ENCODE results near the gene ZNF418. TPM values are rescaled to one million over a fixed set of nuclear protein-coding genes. Genes with fewer than 3 reads are reported as not detected.
A peak's percentile ranks its signal among the peaks of the same experiment; 100 is the strongest.

The ZNF418 gene
- total RNA-seq, 1 donor from 2014 or later, result 10.4 TPM

GRCh38 chr19:57914531-57914930 lies 20.7 kb downstream of the ZNF418 start:
- H3K4me2 ChIP-seq (ENCODE audit: low read length), result no peak overlapping the region
- Mint-ChIP-seq H3K4me1 (ENCODE audit: low read depth, unreplicated experiment) (peaks cover 14% of the 10 kb centered on the region), H3K9me3 (ENCODE audit: unreplicated experiment) (peaks cover 2% of the 10 kb centered on the region), H3K27me3 (ENCODE audit: low read depth, unreplicated experiment) (no peaks in the 10 kb centered on the region), H3K36me3 (ENCODE audit: low read depth, unreplicated experiment) (peaks cover 29% of the 10 kb centered on the region), H3K4me3 (ENCODE audit: unreplicated experiment) (peak overlapping the region; percentile 96), H3K27ac (ENCODE audit: unreplicated experiment) (no peak overlapping the region)
- TF ChIP-seq CTCF (IDR thresholded peaks at IDR 0.05; ENCODE audit: insufficient read depth, low read depth, low read length) (no peak), EZH2 (IDR thresholded peaks at IDR 0.05; ENCODE audit: insufficient read depth, low read length) (no peak)
- no peaks in the 10 kb centered on the region for H3K27me3 ChIP-seq (ENCODE audit: insufficient read depth, low read length)
- FAIRE-seq, result no peak
- no peak overlapping the region for H3K4me3 ChIP-seq (ENCODE audit: insufficient read depth, low read depth, low read length)
- H3K9me3 ChIP-seq (ENCODE audit: insufficient read depth, low read depth, low read length), result peaks cover 9% of the 10 kb centered on the region
- peaks cover 36% of the 10 kb centered on the region for H3K79me2 ChIP-seq (ENCODE audit: insufficient read depth, low read length)
- H3K36me3 ChIP-seq (ENCODE audit: insufficient read depth, low read length), result peaks cover 11% of the 10 kb centered on the region
- H3K4me1 ChIP-seq (ENCODE audit: insufficient read depth, low read length), result no peaks in the 10 kb centered on the region
- H2AFZ ChIP-seq (ENCODE audit: low read depth, low read length), result no peak overlapping the region
- no peaks in the 10 kb centered on the region for H4K20me1 ChIP-seq (ENCODE audit: insufficient read depth, low read length)
- no peak for DNase-seq (ENCODE audit: low read depth)
- no peak overlapping the region for H3K27ac ChIP-seq (ENCODE audit: low read depth, low read length)
- H3K9ac ChIP-seq (ENCODE audit: low read length), result no peak overlapping the region

- no peaks in the 10 kb centered on the region for H4K20me1 ChIP-seq (ENCODE audit: insufficient read depth, low read length)
- Mint-ChIP-seq H3K27ac (ENCODE audit: unreplicated experiment) (no peak overlapping the region), H3K27me3 (ENCODE audit: low read depth, unreplicated experiment) (no peaks in the 10 kb centered on the region), H3K9me3 (ENCODE audit: unreplicated experiment) (peaks cover 4% of the 10 kb centered on the region), H3K4me1 (ENCODE audit: low read depth, unreplicated experiment) (peaks cover 6% of the 10 kb centered on the region), H3K36me3 (ENCODE audit: low read depth, unreplicated experiment) (peaks cover 39% of the 10 kb centered on the region), H3K4me3 (ENCODE audit: unreplicated experiment) (no peak overlapping the region)
- no peaks in the 10 kb centered on the region for H3K4me1 ChIP-seq (ENCODE audit: insufficient read depth, low read length)
- peaks cover 23% of the 10 kb centered on the region for H3K36me3 ChIP-seq (ENCODE audit: insufficient read depth, low read length)
- DNase-seq (ENCODE audit: low read depth) (no peak), FAIRE-seq (no peak)
- H3K4me2 ChIP-seq (ENCODE audit: low read length), result no peak overlapping the region
- no peak overlapping the region for H3K4me3 ChIP-seq (ENCODE audit: insufficient read depth, low read depth, low read length)
- H3K27me3 ChIP-seq (ENCODE audit: insufficient read depth, low read length), result no peaks in the 10 kb centered on the region
- H3K9me3 ChIP-seq (ENCODE audit: insufficient read depth, low read depth, low read length), result peaks cover 29% of the 10 kb centered on the region
- H3K9ac ChIP-seq (ENCODE audit: low read length), result no peak overlapping the region
- TF ChIP-seq CTCF (IDR thresholded peaks at IDR 0.05; ENCODE audit: insufficient read depth, low read depth, low read length) (no peak), EZH2 (IDR thresholded peaks at IDR 0.05; ENCODE audit: insufficient read depth, low read length) (no peak)
- H3K79me2 ChIP-seq (ENCODE audit: insufficient read depth, low read length), result peaks cover 8% of the 10 kb centered on the region
- no peak overlapping the region for H3K27ac ChIP-seq (ENCODE audit: low read depth, low read length)
- H2AFZ ChIP-seq (ENCODE audit: low read depth, low read length), result no peak overlapping the region
These were observed 27.8 kb downstream of the ZNF418 start for GRCh38 chr19:57907394-57907793.

- Histone ChIP-seq H3K79me2 (ENCODE audit: insufficient read depth, low read length) (peaks cover 4% of the 10 kb centered on the region), H3K9ac (ENCODE audit: low read length) (no peak overlapping the region), H3K27ac (ENCODE audit: low read depth, low read length) (no peak overlapping the region), H4K20me1 (ENCODE audit: insufficient read depth, low read length) (no peaks in the 10 kb centered on the region), H3K4me1 (ENCODE audit: insufficient read depth, low read length) (no peaks in the 10 kb centered on the region), H3K27me3 (ENCODE audit: insufficient read depth, low read length) (no peaks in the 10 kb centered on the region), H3K4me2 (ENCODE audit: low read length) (no peak overlapping the region), H2AFZ (ENCODE audit: low read depth, low read length) (no peak overlapping the region), H3K9me3 (ENCODE audit: insufficient read depth, low read depth, low read length) (peaks cover 24% of the 10 kb centered on the region), H3K4me3 (ENCODE audit: insufficient read depth, low read depth, low read length) (no peak overlapping the region), H3K36me3 (ENCODE audit: insufficient read depth, low read length) (peaks cover 18% of the 10 kb centered on the region)
- Mint-ChIP-seq H3K36me3 (ENCODE audit: low read depth, unreplicated experiment) (peaks cover 33% of the 10 kb centered on the region), H3K4me1 (ENCODE audit: low read depth, unreplicated experiment) (peaks cover 7% of the 10 kb centered on the region), H3K27me3 (ENCODE audit: low read depth, unreplicated experiment) (no peaks in the 10 kb centered on the region), H3K9me3 (ENCODE audit: unreplicated experiment) (peaks cover 2% of the 10 kb centered on the region), H3K4me3 (ENCODE audit: unreplicated experiment) (no peak overlapping the region), H3K27ac (ENCODE audit: unreplicated experiment) (no peak overlapping the region)
- DNase-seq (ENCODE audit: low read depth) (no peak), FAIRE-seq (no peak)
- TF ChIP-seq EZH2 (IDR thresholded peaks at IDR 0.05; ENCODE audit: insufficient read depth, low read length) (no peak), CTCF (IDR thresholded peaks at IDR 0.05; ENCODE audit: insufficient read depth, low read depth, low read length) (no peak)
These were observed 29.9 kb downstream of the ZNF418 start for GRCh38 chr19:57905258-57905657.
